Spinal cord (tissue), 10 donors: ENCODE results near the gene SEC31A. TPM values are rescaled to one million over a fixed set of nuclear protein-coding genes. Genes with fewer than 3 reads are reported as not detected.
"Not testable (repeated sequence)": the region's sequence is repeated elsewhere in the genome, so short reads cannot be mapped to it uniquely, and the experiment has no call there.

Experiments
- DNase-seq, 6 donors: peaks; one replicate each; pipeline versions ENCODE4 v3.0.0 to v3.0.0-alpha.2; 2013 to 2015; ENCODE audit warnings: low spot score in 6 of 6, low read depth in 4 of 6
- H3K27ac ChIP-seq: one replicate; pipeline ENCODE4 v1.5.1; 2013; ENCODE audit warnings: low read depth, low read length, control low read depth
- H3K27me3 ChIP-seq: one replicate; pipeline ENCODE4 v1.6.1; 2013; ENCODE audit warnings: low read length; ENCODE audit not compliant: control insufficient read depth, insufficient read depth
- H3K36me3 ChIP-seq: one replicate; pipeline ENCODE4 v1.6.1; 2013; ENCODE audit warnings: low read length; ENCODE audit not compliant: control insufficient read depth, insufficient read depth
- H3K4me1 ChIP-seq: one replicate; pipeline ENCODE4 v1.6.1; 2013; ENCODE audit warnings: low read length; ENCODE audit not compliant: control insufficient read depth, insufficient read depth
- H3K4me3 ChIP-seq: one replicate; pipeline ENCODE4 v1.5.1; 2013; ENCODE audit warnings: low read depth, low read length, control low read depth
- H3K9me3 ChIP-seq: one replicate; pipeline ENCODE4 v1.6.1; 2013; ENCODE audit warnings: low read length; ENCODE audit not compliant: control insufficient read depth, insufficient read depth
- WGBS: methylation state at CpG from one replicate; pipeline ENCODE4 v1.1.5; 2013; ENCODE audit warnings: missing lambda C conversion rate; ENCODE audit not compliant: insufficient coverage; 5-methylcytosine and 5-hydroxymethylcytosine counted together
- polyA plus RNA-seq, 2 donors: library from polyadenylated mRNA; unstranded; fragments of 120-200 nt; gene quantifications; one replicate each; pipeline ENCODE4 v1.2.1, GENCODE V29; 2013; ENCODE audit not compliant: insufficient read length in 2 of 2
- total RNA-seq, 2 donors: library from RNA; depleted of rRNA in 1 of 2; stranded (reverse); fragments of 120-200 nt in 1 of 2; fragments of >200 nt in 1 of 2; gene quantifications; one replicate each; pipeline versions ENCODE4 v1.2.3 to v1.2.4, GENCODE V29; 2013 to 2014
- donor health status: healthy.

The SEC31A gene
- total and polyA plus RNA-seq, 4 donors = 121 to 177 (median 151) TPM

DNA sequence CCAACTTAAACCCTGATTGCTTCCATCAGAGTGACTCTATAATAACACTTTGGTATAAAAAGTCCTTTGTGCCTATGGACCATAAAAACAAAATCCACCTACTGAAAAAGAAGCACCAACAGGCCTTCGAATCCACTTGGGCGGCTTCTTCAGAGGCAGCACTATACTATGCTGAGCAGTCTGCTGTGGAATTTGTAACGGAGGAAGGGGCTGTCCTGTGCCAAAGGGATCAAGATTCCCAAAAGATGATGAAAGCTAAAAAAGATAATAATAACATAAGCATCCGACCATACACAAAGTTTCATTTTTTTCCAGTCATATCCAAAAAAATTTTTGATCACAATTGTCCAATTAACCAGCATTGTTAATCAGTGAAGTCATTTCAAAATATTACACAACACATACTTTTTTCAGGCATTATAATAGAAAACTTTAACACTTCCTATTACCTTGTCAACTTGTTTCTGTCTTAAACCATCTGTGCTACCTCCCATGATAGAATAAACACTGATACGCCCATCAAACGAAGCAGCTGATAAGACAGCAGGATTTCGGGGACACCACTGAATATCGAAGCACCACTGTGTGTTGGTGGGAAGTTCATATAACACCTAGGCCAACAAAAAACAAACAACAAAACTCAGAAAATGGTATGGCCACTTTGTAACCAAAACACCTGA lies 24.1 kb downstream of the SEC31A start:
- 100% methylated on average over 2 of the region's 8 CpGs for WGBS
- DNase-seq = no peak
- Histone ChIP-seq H3K27ac (no peak overlapping the region), H3K27me3 (no peaks in the 10 kb centered on the region), H3K36me3 (peaks cover 51% of the 10 kb centered on the region), H3K9me3 (no peaks in the 10 kb centered on the region), H3K4me3 (no peak overlapping the region), H3K4me1 (no peaks in the 10 kb centered on the region)

DNA sequence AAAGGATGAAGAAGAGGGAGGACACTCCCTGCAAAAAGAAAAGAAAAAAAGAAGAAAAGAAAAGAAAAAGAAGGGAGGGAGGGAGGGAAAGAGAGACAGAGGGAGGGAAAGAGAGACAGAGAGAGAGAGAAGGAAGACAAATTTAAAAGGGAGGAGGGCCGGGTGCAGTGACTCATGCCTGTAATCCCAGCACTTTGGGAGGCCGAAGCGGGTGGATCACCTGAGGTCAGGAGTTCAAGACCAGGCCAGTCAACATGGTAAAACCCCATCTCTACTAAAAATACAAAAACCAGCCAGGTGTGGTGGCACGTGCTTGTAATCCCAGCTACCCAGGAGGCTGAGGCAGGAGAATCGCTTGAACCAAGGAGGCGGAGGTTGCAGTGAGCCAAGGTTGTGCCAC lies 24.9 kb downstream of the SEC31A start:
- 100% methylated on average over 2 of the region's 6 CpGs for WGBS
- peaks cover 46% of the 10 kb centered on the region for H3K36me3 ChIP-seq
- not testable (repeated sequence) for H3K27ac ChIP-seq

DNA sequence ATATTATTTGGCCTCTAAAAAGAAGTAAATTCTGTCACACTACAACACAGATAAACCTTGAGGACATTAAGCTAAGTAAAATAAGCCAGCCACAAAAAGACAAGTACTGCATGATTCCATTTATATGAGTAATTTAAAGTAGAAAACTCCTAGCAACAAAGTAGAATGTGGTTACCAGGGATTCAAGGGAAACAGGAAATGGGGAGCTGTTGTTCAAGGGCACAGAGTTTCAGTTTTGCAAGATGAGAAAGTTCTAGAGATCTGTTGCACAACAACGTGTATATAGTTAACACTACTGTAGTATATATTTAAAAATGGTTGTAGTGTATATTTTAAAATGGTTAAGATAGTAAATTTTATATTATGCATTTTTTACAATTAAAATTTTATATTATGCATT lies 25.4 kb downstream of the SEC31A start:
- no CpG with 5 or more reads among the region's 1 CpG for WGBS
- no peaks in the 10 kb centered on the region for H3K9me3 ChIP-seq
- no peaks in the 10 kb centered on the region for H3K27me3 ChIP-seq
- no peaks in the 10 kb centered on the region for H3K4me1 ChIP-seq
- no peak overlapping the region for H3K4me3 ChIP-seq
- no peak for DNase-seq
- H3K36me3 ChIP-seq = peaks cover 43% of the 10 kb centered on the region
- no peak overlapping the region for H3K27ac ChIP-seq

More for the DNA sequence above, 24.9 kb downstream of the SEC31A start:
- not testable (repeated sequence) for H3K4me3 ChIP-seq, H3K4me1 ChIP-seq, H3K9me3 ChIP-seq, DNase-seq, H3K27me3 ChIP-seq

DNA sequence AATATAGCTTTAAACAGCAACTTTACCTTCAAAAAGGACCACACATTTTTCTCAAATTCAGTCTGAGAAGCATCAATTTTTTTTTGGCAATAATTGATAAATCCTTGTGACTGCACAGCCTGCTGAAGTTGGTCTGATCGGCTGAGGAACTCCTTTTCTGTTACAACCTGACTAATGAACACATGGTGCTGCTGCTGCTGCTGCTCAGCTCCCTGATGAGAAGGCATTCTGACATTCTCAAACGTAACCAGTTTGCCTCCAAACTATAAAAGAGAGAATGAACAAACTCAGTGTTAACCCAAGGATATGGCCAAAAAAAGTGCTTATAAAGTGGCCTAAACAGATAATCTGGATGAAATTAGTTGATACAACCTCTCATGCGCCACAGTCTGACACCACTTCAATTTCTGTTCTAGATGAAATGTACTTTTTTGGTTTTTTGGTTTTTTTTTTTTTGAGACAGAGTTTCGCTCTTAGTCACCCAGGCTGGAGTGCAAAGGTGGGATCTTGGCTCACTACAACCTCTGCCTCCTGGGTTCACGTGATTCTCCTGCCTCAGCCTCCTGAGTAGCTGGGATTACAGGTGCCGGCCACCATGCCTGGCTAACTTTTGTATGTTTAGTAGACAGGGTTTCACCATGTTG lies 26.5 kb downstream of the SEC31A start:
- Histone ChIP-seq H3K27me3 (no peaks in the 10 kb centered on the region), H3K4me1 (no peaks in the 10 kb centered on the region), H3K4me3 (no peak overlapping the region), H3K9me3 (no peaks in the 10 kb centered on the region), H3K27ac (no peak overlapping the region), H3K36me3 (peaks cover 45% of the 10 kb centered on the region)
- WGBS = 68% methylated on average over 2 of the region's 6 CpGs
- no peak for DNase-seq

DNA sequence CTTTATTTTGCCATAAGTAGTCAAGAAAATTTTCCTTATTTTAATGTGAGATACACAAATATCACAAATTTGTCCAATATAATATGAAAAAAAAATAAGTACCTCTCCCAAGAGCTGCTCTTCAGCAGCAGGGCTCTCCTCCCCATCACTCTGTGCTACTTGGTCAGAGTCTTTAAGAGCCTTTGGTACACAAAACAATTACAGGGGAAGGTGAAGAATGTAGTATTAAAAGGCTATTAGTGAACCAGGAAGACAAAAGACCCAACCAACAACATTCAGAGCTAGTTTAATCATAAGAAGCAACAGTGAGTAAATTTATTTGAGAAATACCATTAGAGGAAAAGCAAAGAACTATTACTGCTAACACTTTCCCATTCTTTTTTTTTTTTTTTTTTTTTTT lies 29.4 kb downstream of the SEC31A start:
- H3K27me3 ChIP-seq = no peaks in the 10 kb centered on the region
- no peak overlapping the region for H3K4me3 ChIP-seq
- H3K4me1 ChIP-seq = no peaks in the 10 kb centered on the region
- H3K36me3 ChIP-seq = peaks cover 29% of the 10 kb centered on the region
- no peaks in the 10 kb centered on the region for H3K9me3 ChIP-seq
- DNase-seq = no peak
- H3K27ac ChIP-seq = no peak overlapping the region

DNA sequence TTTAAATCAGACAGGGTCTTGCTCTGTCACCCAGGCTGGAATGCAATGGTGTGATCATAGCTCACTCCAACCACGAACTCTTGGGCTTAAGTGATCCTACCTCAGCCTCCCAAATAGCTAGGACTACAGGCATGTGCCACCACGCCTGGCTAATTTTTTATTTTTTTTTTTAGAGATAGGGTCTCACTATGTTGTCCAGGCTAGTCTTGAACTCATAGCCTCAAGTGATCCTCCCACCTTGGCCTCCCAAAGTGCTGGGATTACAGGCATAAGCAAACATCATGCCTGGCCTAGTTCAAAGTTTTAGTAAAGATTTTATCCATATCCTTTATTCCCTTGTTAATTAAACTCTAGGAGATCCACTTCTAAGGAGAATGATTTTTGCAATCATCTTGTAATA lies 30.5 kb downstream of the SEC31A start:
- H3K9me3 ChIP-seq, DNase-seq, H3K27ac ChIP-seq, H3K4me1 ChIP-seq, H3K4me3 ChIP-seq, H3K27me3 ChIP-seq: not testable (repeated sequence)
- no CpG with 5 or more reads among the region's 2 CpGs for WGBS
- peaks cover 29% of the 10 kb centered on the region for H3K36me3 ChIP-seq

DNA sequence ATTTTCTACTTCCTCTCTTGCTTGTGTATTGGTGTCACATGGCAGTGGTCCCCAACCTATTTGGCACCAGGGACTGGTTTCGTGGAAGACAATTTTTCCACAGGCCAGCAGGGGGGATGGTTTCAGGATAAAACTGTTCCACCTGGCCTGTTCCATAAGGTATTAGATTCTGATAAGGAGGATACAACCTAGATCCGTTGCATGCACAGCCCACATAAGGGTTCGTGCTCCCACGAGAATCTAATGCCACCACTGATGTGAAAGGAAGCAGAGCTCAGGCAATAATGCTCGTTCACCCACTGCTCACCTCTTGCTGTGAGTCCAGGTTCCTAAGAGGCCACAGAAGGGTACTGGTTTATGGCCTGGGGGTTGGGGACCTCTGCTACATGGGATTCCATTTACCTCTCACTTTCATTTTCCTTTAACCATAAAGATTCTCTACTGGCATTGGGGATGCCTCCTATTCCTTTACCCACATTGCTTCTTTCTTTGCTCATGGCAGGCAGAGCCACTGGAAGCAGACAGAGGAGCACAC lies 38.1 kb downstream of the SEC31A start:
- no peak overlapping the region for H3K4me3 ChIP-seq
- WGBS = 75% methylated on average over 1 of the region's 5 CpGs
- no peaks in the 10 kb centered on the region for H3K4me1 ChIP-seq
- H3K27ac ChIP-seq = no peak overlapping the region
- no peak for DNase-seq
- no peaks in the 10 kb centered on the region for H3K27me3 ChIP-seq
- peaks cover 20% of the 10 kb centered on the region for H3K36me3 ChIP-seq
- H3K9me3 ChIP-seq = no peaks in the 10 kb centered on the region

DNA sequence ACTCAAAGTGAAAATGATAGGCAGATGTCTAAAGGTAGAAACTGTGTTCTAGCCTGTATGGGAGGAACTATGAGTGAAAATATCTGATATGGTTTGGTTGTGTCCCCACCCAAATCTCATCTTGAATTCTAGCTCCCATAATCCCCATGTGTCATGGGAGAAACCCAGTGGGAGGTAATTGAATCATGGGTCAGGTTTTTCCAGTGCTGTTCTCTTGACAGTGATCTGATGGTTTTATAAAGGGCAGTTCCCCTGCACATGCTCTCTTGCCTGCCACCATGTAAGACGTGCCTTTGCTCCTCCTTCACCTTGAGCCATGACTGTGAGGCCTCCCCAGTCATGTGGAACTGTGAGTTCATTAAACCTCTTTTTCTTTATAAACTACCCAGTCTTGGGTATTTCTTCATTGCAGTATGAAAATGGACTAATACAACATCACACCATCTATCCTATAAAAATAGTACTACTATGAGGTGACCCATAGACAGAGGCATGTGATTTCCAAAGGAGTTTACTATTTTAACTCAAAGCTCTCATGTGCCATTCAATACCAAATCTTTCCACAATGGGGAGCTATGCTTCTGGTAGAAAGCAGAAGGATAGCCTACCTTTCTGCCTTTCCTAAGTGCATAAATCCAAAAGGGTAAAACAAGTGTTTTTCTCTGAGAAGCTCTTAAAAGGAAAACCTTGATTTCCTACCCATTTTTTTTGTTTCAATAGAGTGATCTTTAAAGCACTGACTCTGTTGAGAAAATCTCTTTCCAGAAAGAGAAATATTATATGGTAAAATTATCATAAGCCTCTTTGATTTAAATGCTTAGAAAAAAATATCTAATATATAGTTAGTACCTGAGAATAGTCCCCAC lies 38.8 kb downstream of the SEC31A start:
- Histone ChIP-seq H3K4me3 (no peak overlapping the region), H3K9me3 (no peaks in the 10 kb centered on the region), H3K27me3 (no peaks in the 10 kb centered on the region), H3K36me3 (peaks cover 20% of the 10 kb centered on the region), H3K27ac (no peak overlapping the region), H3K4me1 (no peaks in the 10 kb centered on the region)
- peak in 2 of 6 donors; percentile 25 to 39 for DNase-seq
- 100% methylated on average over 1 of the region's 1 CpG for WGBS

DNA sequence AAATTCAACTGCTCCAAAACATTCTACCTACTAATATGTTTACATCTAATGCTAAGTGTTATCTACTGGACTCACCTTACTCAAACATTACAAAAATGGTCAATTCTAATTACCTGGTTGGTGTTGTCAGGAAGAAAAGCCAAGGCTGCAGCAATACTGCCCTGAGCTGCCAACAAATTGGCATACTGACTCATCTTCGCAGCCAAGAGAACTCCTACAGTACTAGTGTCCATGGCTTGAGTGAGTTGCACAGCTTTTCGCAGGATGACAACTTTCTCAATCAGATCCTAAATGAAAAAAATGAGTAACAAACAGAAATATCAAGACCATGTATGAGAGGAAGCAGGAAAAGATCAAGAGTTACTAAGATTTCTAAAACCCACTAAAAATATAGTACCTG lies 39.6 kb downstream of the SEC31A start:
- H3K9me3 ChIP-seq = no peaks in the 10 kb centered on the region
- H3K27ac ChIP-seq = no peak overlapping the region
- no peaks in the 10 kb centered on the region for H3K4me1 ChIP-seq
- H3K36me3 ChIP-seq = peaks cover 22% of the 10 kb centered on the region
- no CpG with 5 or more reads among the region's 2 CpGs for WGBS
- H3K27me3 ChIP-seq = no peaks in the 10 kb centered on the region
- DNase-seq = no peak
- H3K4me3 ChIP-seq = no peak overlapping the region
